HCT116 (cell line): ENCODE data around the gene ATRIP. TPM values are rescaled to one million over a fixed set of nuclear protein-coding genes. Genes with fewer than 3 reads are reported as not detected.

Source experiments
- ATAC-seq: fragments of 200-7000 bp; cut with Tn5 transposase; 2 replicates; pipeline ENCODE4 v1.9.1; 2020; ENCODE audit warnings: mild to moderate bottlenecking, moderate library complexity
- BruUV-seq: library from RNA; stranded (reverse); fragments of 400-500 nt; replicated peaks from 2 replicates; lab custom pipeline; 2021; lab: Mats Ljungman, UMichigan
- CTCF ChIA-PET: fragments of 300-600 bp; sonication (Branson Sonifier 250); formaldehyde crosslinking; loops from one replicate; lab custom pipeline; 2021; ENCODE audit warnings: antibody characterized with exemption; lab: Charles Lee
- POLR2A ChIA-PET: fragments of 300-600, 350-600 bp; sonication (Branson Sonifier 250); formaldehyde crosslinking; loops from one replicate; lab custom pipeline; 2021; ENCODE audit warnings: antibody characterized with exemption; lab: Charles Lee
- RAD21 ChIA-PET, 2 experiments: fragments of 300-600 bp; sonication (Branson Sonifier 250); formaldehyde crosslinking; loops; one replicate each; lab custom pipeline; 2023; ENCODE audit warnings: low total read pairs in 2 of 2; ENCODE audit not compliant: uncharacterized antibody in 2 of 2, unreplicated experiment in 2 of 2, low non-redundant PET in 1 of 2; lab: Charles Lee
- DNase-seq: peaks from one replicate; pipeline ENCODE4 v3.0.0-alpha.2; 2010; ENCODE audit warnings: low read depth, low spot score
- H2AFZ ChIP-seq: fragments of 200-600 bp; shearing (Covaris generic), sonication (generic); 2 replicates; pipeline ENCODE4 v1.6.1; 2017; ENCODE audit warnings: low read depth, mixed run types, mixed read lengths, antibody characterized with exemption, low read length; ENCODE audit not compliant: poor library complexity, severe bottlenecking
- H3K27ac ChIP-seq: 2 replicates; pipeline ENCODE4 v1.5.1; 2012; ENCODE audit warnings: low read depth, low read length
- H3K27me3 ChIP-seq: fragments of 200-600 bp; sonication (generic); 2 replicates; pipeline ENCODE4 v1.6.1; 2016; ENCODE audit warnings: mixed run types, low read length, mixed read lengths; ENCODE audit not compliant: insufficient read depth
- H3K36me3 ChIP-seq, 2 experiments: fragments of 200-500 bp in 1 of 2; fragments of 200-600 bp in 1 of 2; sonication (Bioruptor generic) in 1 of 2; sonication (generic) in 1 of 2; 2 replicates each; pipeline versions ENCODE4 v1.5.1 to v1.6.1; 2014 to 2016; ENCODE audit warnings: low read length in 2 of 2, inconsistent platforms in 1 of 2, mixed read lengths in 1 of 2, mixed run types in 1 of 2; ENCODE audit not compliant: insufficient read depth in 2 of 2, control insufficient read depth in 1 of 2
- H3K4me1 ChIP-seq, 2 experiments: fragments of 200-600 bp in 1 of 2; sonication (generic) in 1 of 2; 2 replicates each; pipeline versions ENCODE4 v1.5.1 to v1.6.1; 2012 to 2017; ENCODE audit warnings: low read length in 2 of 2, inconsistent platforms in 1 of 2, mild to moderate bottlenecking in 1 of 2, mixed read lengths in 1 of 2, mixed run types in 1 of 2, moderate library complexity in 1 of 2; ENCODE audit not compliant: insufficient read depth in 2 of 2, control insufficient read depth in 1 of 2
- H3K4me2 ChIP-seq: fragments of 200-600 bp; sonication (generic); 2 replicates; pipeline ENCODE4 v1.6.1; 2017; ENCODE audit warnings: mixed run types, low read length, mixed read lengths
- H3K4me3 ChIP-seq, 2 experiments: fragments of 200-600 bp in 1 of 2; sonication (generic) in 1 of 2; replicated peaks in 1 of 2; 2 replicates each; pipeline ENCODE4 v1.5.1; 2011 to 2016; ENCODE audit warnings: low read length in 2 of 2, control low read depth in 1 of 2, low read depth in 1 of 2, mild to moderate bottlenecking in 1 of 2, mixed read lengths in 1 of 2, mixed run types in 1 of 2
- H3K79me2 ChIP-seq: fragments of 200-600 bp; sonication (generic); 2 replicates; pipeline ENCODE4 v1.6.1; 2017; ENCODE audit warnings: mild to moderate bottlenecking, mixed run types, low read length, moderate library complexity, mixed read lengths; ENCODE audit not compliant: insufficient read depth
- H3K9ac ChIP-seq: fragments of 200-600 bp; sonication (generic); 2 replicates; pipeline ENCODE4 v1.6.1; 2016; ENCODE audit warnings: low read length, mixed read lengths
- H3K9me2 ChIP-seq: fragments of 200-600 bp; sonication (generic), shearing (Covaris generic); 2 replicates; pipeline ENCODE4 v1.6.1; 2017; ENCODE audit warnings: mixed run types, mild to moderate bottlenecking, moderate library complexity; ENCODE audit not compliant: insufficient read depth
- H3K9me3 ChIP-seq, 2 experiments: fragments of 200-500 bp in 1 of 2; fragments of 200-600 bp in 1 of 2; sonication (Bioruptor generic) in 1 of 2; sonication (generic) in 1 of 2; 2 replicates each; pipeline ENCODE4 v1.6.1; 2014 to 2017; ENCODE audit warnings: low read length in 2 of 2, mixed read lengths in 2 of 2, inconsistent platforms in 1 of 2, low read depth in 1 of 2, mild to moderate bottlenecking in 1 of 2, mixed run types in 1 of 2, moderate library complexity in 1 of 2; ENCODE audit not compliant: control insufficient read depth in 1 of 2, insufficient read depth in 1 of 2
- H4K20me1 ChIP-seq: fragments of 200-600 bp; sonication (generic), shearing (Covaris generic); 2 replicates; pipeline ENCODE4 v1.6.1; 2017; ENCODE audit warnings: mixed run types, mild to moderate bottlenecking, moderate library complexity; ENCODE audit not compliant: insufficient read depth
- ATF3 ChIP-seq: IDR thresholded peaks from 2 replicates; pipeline ENCODE4 v1.6.1; 2012
- CTCF ChIP-seq, 3 experiments: fragments of 200-600 bp in 1 of 3; sonication (generic) in 1 of 3; IDR thresholded peaks in 2 of 3; conservative IDR thresholded peaks in 1 of 3; 2 replicates each; pipeline ENCODE4 v1.5.1; 2012 to 2017; ENCODE audit warnings: low read depth in 2 of 3, low read length in 2 of 3, antibody characterized with exemption in 1 of 3, borderline replicate concordance in 1 of 3, control low read depth in 1 of 3, mild to moderate bottlenecking in 1 of 3, mixed read lengths in 1 of 3, mixed run types in 1 of 3, moderate library complexity in 1 of 3; ENCODE audit not compliant: insufficient read depth in 1 of 3
- ELF1 ChIP-seq: IDR thresholded peaks from 2 replicates; pipeline ENCODE4 v1.6.1; 2012; ENCODE audit warnings: low read depth, borderline replicate concordance
- EZH2 ChIP-seq: fragments of 200-600 bp; sonication (generic); IDR thresholded peaks from 2 replicates; pipeline ENCODE4 v1.6.1; 2017; ENCODE audit warnings: antibody characterized with exemption, mixed run types
- JUND ChIP-seq: IDR thresholded peaks from 2 replicates; pipeline ENCODE4 v1.6.1; 2012
- POLR2A ChIP-seq: IDR thresholded peaks from 2 replicates; pipeline ENCODE4 v1.7.0; 2011; ENCODE audit warnings: borderline replicate concordance; ENCODE audit not compliant: insufficient read depth, insufficient read length; ENCODE audit errors: extremely low read depth
- POLR2AphosphoS5 ChIP-seq: IDR thresholded peaks from 2 replicates; pipeline ENCODE4 v1.6.1; 2011; ENCODE audit warnings: mild to moderate bottlenecking, low read depth, low read length, moderate library complexity
- REST ChIP-seq: IDR thresholded peaks from 2 replicates; pipeline ENCODE4 v1.6.1; 2012; ENCODE audit warnings: low read depth
- SP1 ChIP-seq: IDR thresholded peaks from 2 replicates; pipeline ENCODE4 v1.6.1; 2012; ENCODE audit warnings: low read depth
- YY1 ChIP-seq: IDR thresholded peaks from 2 replicates; pipeline ENCODE4 v1.6.1; 2011; ENCODE audit warnings: low read length, low read depth, moderate library complexity, mild to moderate bottlenecking; ENCODE audit not compliant: insufficient replicate concordance; ENCODE audit errors: extremely low read depth
- intact Hi-C: fragments of 100-400 bp; cut with micrococcal nuclease; formaldehyde crosslinking; loops from 2 replicates; pipeline ENCODE4 v1.10.0; 2022
- total RNA-seq: library from RNA; stranded (reverse); gene quantifications from one replicate; pipeline ENCODE4 v1.2.1, GENCODE V29; 2021; ENCODE audit not compliant: unreplicated experiment

The ATRIP gene
- total RNA-seq, 1 experiment from 2014 or later: 15.6 TPM

GRCh38 chr3:48435774-48436476 is 10.6 kb upstream of the ATRIP start:
- H3K4me3 ChIP-seq: no peak overlapping the region
- peak; percentile 43 for ATAC-seq
- H2AFZ ChIP-seq: no peak overlapping the region
- H3K27me3 ChIP-seq: no peaks in the 10 kb centered on the region
- 0 out of 2 replicates have a peak overlapping the region, but pooled peaks have one; percentile 14 for H3K4me2 ChIP-seq
- ChIA-PET POLR2A (interaction anchor here (0.6 to 1.7 kb wide), 13 partner anchors 11 to 560 kb away, joined by 3 to 22 read pairs (median 3); partner anchors contain the start of genes ATRIP, CDC25A and PFKFB4), RAD21 (interaction anchor here (0.5 to 3.3 kb wide), 14 partner anchors 20 to 242 kb away, joined by 3 to 59 read pairs (median 4); no protein-coding TSS in a partner anchor), CTCF (interaction anchor here (0.6 to 6.4 kb wide), 66 partner anchors 8 to 914 kb away, joined by 3 to 386 read pairs (median 4); partner anchors contain the start of genes ATRIP, CDC25A, IP6K2 and NDUFAF3)
- H3K36me3 ChIP-seq: peaks cover 0 to 17% of the 10 kb centered on the region in 2 experiments; a peak in 1 of 4 replicates
- no peak for TF ChIP-seq ATF3
- TF ChIP-seq SP1: no peak
- no peak for TF ChIP-seq ELF1
- no peak for TF ChIP-seq EZH2
- peak; percentile 27; the same call in 1 of the 2 replicates for TF ChIP-seq POLR2AphosphoS5
- TF ChIP-seq CTCF (IDR thresholded peaks at IDR 0.05 in 2 of 3, conservative IDR thresholded peaks at IDR 0.05 in 1 of 3; ENCODE audit: borderline replicate concordance in 1 of 3, insufficient read depth in 1 of 3, low read depth in 2 of 3, low read length in 2 of 3): peak in 2 of 3 experiments; percentile 100; a peak in 4 of 6 replicates
- TF ChIP-seq REST: no peak
- no peak for TF ChIP-seq JUND
- TF ChIP-seq POLR2A: no peak
- peak; percentile 55 for TF ChIP-seq YY1
- H3K4me1 ChIP-seq: peaks cover 42 to 68% of the 10 kb centered on the region in 2 experiments
- DNase-seq: peak; percentile 78
- no peak overlapping the region for H3K9ac ChIP-seq
- H3K9me2 ChIP-seq: no peaks in the 10 kb centered on the region
- intact Hi-C loops: loop anchor here (1.0 kb wide), 4 partner anchors 35 to 242 kb away; no protein-coding TSS in a partner anchor
- no TSS peak for BruUV-seq
- no peaks in the 10 kb centered on the region for H3K9me3 ChIP-seq
- H4K20me1 ChIP-seq: no peaks in the 10 kb centered on the region
- peak overlapping the region; percentile 5; the same call in 1 of the 2 replicates for H3K27ac ChIP-seq
- H3K79me2 ChIP-seq: peaks cover 35% of the 10 kb centered on the region
